GM20431 (cell line): ENCODE measurements around the gene DLGAP1.

Source experiments
- in situ Hi-C: fragments of 300-500 bp; cut with MseI, MboI; formaldehyde crosslinking; loops from one replicate; pipeline ENCODE4 v1.15.0; 2020; ENCODE audit warnings: low sequenced_read_pairs; ENCODE audit not compliant: unreplicated experiment

DLGAP1 gene

GRCh38 chr18:3449512-3450011, 1005.5 kb downstream of the DLGAP1 start:
- in situ Hi-C loops, result loop anchor here (25.0 kb wide), 1 partner anchor 138 kb away; no protein-coding TSS in a partner anchor

DNA sequence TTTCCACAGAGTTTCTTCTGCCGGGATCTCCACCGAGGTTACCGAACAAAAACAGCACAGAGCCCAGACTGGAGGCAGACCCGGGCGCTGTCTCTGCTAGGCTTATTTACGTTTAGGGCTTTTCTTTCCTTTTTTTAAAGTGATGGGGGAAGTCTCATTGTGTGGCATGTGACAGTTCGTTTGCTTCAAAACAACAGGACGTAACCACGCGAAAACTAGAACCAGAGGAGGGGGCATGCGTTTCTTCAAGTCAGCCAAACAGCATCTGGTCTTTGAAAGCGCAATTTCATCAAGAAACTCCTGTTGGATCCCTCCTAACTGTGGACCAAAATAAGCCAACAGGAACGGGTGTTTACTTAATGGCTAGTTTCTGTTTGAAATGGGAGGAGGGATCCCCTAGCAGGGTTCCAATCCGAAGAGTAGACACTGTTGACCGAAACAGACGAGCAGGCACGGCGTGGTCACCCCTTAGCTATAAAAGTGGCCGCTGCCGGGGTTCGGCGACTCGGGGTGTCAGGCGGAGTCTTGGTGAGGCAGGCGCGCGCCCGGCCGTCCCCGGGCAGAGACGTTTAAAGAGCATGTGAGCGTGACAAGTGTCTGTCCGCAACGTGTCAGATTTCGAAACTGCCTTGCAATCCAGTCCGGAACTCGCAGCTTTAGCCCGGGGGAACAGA, 1006.1 kb downstream of the DLGAP1 start:
- in situ Hi-C loops, result no loop called here

- in situ Hi-C loops, result no loop called here
Observed at GRCh38 chr18:3447895-3448837, 1006.9 kb downstream of the DLGAP1 start.

DNA sequence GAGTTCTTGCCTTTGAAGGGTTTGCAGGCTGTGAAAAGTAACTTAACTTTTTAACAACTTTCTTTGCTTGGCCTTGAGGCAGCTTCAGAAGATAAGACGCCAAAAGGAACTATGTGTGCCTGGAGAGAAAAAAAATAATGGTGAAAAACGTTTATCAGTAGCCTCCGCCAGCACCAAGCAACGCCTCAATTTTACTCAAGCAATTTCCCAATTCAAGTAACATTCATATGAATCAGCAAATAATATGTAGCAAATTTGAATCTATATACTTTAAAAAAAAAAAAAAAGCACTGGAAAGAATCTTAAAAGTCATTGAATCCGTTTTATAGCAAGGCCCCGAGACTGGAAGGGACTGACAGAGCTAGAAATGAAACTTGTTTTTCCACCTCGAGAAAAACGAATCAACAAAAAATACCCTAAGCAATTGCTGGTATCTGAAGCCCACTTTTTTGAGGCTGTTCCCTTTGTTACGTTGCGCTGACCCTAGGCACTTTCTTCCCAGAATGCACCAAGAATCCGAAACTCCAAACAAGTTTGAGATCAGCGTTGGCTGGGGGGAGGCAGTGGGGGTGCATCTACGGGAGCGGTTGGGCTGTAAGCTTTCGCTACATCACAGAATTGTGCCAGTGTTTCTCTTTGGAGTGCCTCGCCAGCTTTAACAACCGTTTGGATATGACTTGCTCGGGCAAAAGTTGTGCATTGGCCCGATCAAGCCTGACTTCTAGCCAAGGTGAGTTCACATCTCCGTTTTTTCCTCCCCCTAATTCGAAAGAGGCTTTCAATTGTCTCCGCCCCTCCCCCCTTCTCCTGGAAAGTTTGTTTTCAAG, 1007.8 kb downstream of the DLGAP1 start:
- in situ Hi-C loops, result no loop called here
